Cerebellar nuclear complex (tissue), 1 donor: Measurements from ENCODE around the gene RFX7.

Experiments
- DNase-seq, 2 experiments: peaks; one replicate each; lab custom pipeline; 2025; lab: John Stamatoyannopoulos, UW

Gene RFX7

GRCh38 chr15:56126409-56126808, 117.3 kb downstream of the RFX7 start:
- no peak for DNase-seq

- DNase-seq: no peak
These were observed 119.3 kb downstream of the RFX7 start for GRCh38 chr15:56124391-56124790.

- DNase-seq: no peak
These were observed 137.8 kb downstream of the RFX7 start for GRCh38 chr15:56105855-56106254.

GRCh38 chr15:56102441-56102840, 141.2 kb downstream of the RFX7 start:
- DNase-seq: no peak

GRCh38 chr15:56099311-56099710, 144.4 kb downstream of the RFX7 start:
- DNase-seq: no peak

- no peak for DNase-seq
These were observed 145.3 kb downstream of the RFX7 start for GRCh38 chr15:56098195-56098863.

- DNase-seq: no peak
These were observed 148.3 kb downstream of the RFX7 start for GRCh38 chr15:56095406-56095805.

GRCh38 chr15:56094171-56094570, 149.5 kb downstream of the RFX7 start:
- no peak for DNase-seq

- DNase-seq: no peak
These were observed 155.3 kb downstream of the RFX7 start for GRCh38 chr15:56088389-56088788.

GRCh38 chr15:56086566-56086965, 157.1 kb downstream of the RFX7 start:
- no peak for DNase-seq

GRCh38 chr15:56082263-56082761, 161.4 kb downstream of the RFX7 start:
- no peak for DNase-seq

- no peak for DNase-seq
These were observed 166.6 kb downstream of the RFX7 start for GRCh38 chr15:56077081-56077480.

- DNase-seq: peak in 1 of 2 experiments; percentile 39
These were observed 167.0 kb downstream of the RFX7 start for GRCh38 chr15:56076640-56077039.

- no peak for DNase-seq
These were observed 169.0 kb downstream of the RFX7 start for GRCh38 chr15:56074481-56075265.

GRCh38 chr15:56064152-56064551, 179.5 kb downstream of the RFX7 start:
- no peak for DNase-seq

GRCh38 chr15:56059716-56060115, 184.0 kb downstream of the RFX7 start:
- DNase-seq: no peak

GRCh38 chr15:56058986-56059385, 184.7 kb downstream of the RFX7 start:
- DNase-seq: no peak

- DNase-seq: no peak
These were observed 187.1 kb downstream of the RFX7 start for GRCh38 chr15:56056626-56057025.

- no peak for DNase-seq
These were observed 190.7 kb downstream of the RFX7 start for GRCh38 chr15:56053046-56053400.

- no peak for DNase-seq
These were observed 191.2 kb downstream of the RFX7 start for GRCh38 chr15:56052395-56053045.

GRCh38 chr15:56051676-56052075, 192.0 kb downstream of the RFX7 start:
- no peak for DNase-seq

GRCh38 chr15:56049577-56049976, 194.1 kb downstream of the RFX7 start:
- no peak for DNase-seq

- DNase-seq: no peak
These were observed 196.3 kb downstream of the RFX7 start for GRCh38 chr15:56047354-56047753.
